Stomach smooth muscle (tissue), 2 donors: ENCODE data around the gene ZFP64.
"Not testable (repeated sequence)": the region's sequence is repeated elsewhere in the genome, so short reads cannot be mapped to it uniquely, and the experiment has no call there.

Experiments
- H3K27ac ChIP-seq: one replicate; pipeline ENCODE4 v1.7.0; 2013; ENCODE audit warnings: mild to moderate bottlenecking, low read length, inconsistent platforms
- H3K27me3 ChIP-seq, 2 donors: one replicate each; pipeline ENCODE4 v1.7.0; 2013; ENCODE audit warnings: low read length in 2 of 2; ENCODE audit not compliant: insufficient read depth in 2 of 2, control insufficient read depth in 1 of 2
- H3K36me3 ChIP-seq, 2 donors: one replicate each; pipeline ENCODE4 v1.7.0; 2013; ENCODE audit warnings: low read length in 2 of 2; ENCODE audit not compliant: control insufficient read depth in 2 of 2, insufficient read depth in 2 of 2
- H3K4me1 ChIP-seq: one replicate; pipeline ENCODE4 v1.7.0; 2013; ENCODE audit warnings: low read length; ENCODE audit not compliant: control insufficient read depth, insufficient read depth
- H3K4me3 ChIP-seq, 2 donors: one replicate each; pipeline ENCODE4 v1.7.0; 2013; ENCODE audit warnings: low read length in 2 of 2
- H3K9ac ChIP-seq, 2 donors: one replicate each; pipeline ENCODE4 v1.7.0; 2013; ENCODE audit warnings: low read length in 2 of 2, mild to moderate bottlenecking in 1 of 2
- H3K9me3 ChIP-seq, 2 donors: one replicate each; pipeline ENCODE4 v1.7.0; 2013; ENCODE audit warnings: low read length in 2 of 2; ENCODE audit not compliant: control insufficient read depth in 2 of 2
- donor health status: healthy.
- donor health status: Pancreatic carcinoma.

Gene ZFP64

DNA sequence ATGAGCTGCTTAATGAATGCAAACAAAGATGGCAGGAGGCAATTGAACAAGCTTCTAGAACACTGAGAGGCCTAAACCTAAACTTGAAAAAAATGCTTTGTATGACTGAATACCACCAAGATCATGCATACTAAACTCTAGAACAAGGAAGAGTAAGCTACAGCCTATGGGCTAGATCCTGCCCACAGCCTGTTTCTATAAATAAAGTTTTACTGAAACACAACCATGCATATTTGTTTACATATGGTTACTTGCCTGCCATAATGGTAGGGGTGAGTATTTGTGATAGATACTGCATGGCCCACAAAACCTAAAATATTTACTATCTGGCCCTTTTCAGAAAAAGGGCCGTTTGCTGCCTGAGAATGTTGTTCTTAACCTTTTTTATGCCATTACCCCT lies 37.0 kb downstream of the ZFP64 start:
- no peak overlapping the region for H3K4me3 ChIP-seq
- no peaks in the 10 kb centered on the region for H3K27me3 ChIP-seq
- H3K9me3 ChIP-seq = no peaks in the 10 kb centered on the region
- H3K9ac ChIP-seq = no peak overlapping the region
- H3K36me3 ChIP-seq = peaks cover 19 to 27% of the 10 kb centered on the region in 2 donors
- no peak overlapping the region for H3K27ac ChIP-seq
- no peaks in the 10 kb centered on the region for H3K4me1 ChIP-seq

DNA sequence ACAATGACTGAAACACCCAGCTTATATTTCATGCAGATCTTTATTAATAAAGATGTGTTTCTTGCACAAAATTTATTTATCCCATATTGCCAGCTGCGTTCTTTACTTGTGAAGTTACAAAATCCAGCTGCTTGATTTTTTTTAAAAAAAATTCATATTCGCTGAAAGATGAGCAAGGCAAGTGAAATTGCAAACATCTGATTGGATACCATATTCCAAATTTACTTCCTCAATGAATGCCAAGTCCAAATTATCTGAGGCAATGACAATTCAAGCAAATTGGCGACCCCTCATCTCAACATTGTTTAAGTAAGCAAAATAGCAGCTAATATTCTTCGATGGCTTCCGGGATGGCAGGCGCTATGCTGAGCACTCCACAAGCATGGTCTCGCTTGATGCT lies 37.7 kb downstream of the ZFP64 start:
- H3K9me3 ChIP-seq = no peaks in the 10 kb centered on the region
- no peak overlapping the region for H3K4me3 ChIP-seq
- H3K9ac ChIP-seq = no peak overlapping the region
- H3K27me3 ChIP-seq = no peaks in the 10 kb centered on the region
- H3K36me3 ChIP-seq = peaks cover 16 to 25% of the 10 kb centered on the region in 2 donors
- no peak overlapping the region for H3K27ac ChIP-seq
- no peaks in the 10 kb centered on the region for H3K4me1 ChIP-seq

DNA sequence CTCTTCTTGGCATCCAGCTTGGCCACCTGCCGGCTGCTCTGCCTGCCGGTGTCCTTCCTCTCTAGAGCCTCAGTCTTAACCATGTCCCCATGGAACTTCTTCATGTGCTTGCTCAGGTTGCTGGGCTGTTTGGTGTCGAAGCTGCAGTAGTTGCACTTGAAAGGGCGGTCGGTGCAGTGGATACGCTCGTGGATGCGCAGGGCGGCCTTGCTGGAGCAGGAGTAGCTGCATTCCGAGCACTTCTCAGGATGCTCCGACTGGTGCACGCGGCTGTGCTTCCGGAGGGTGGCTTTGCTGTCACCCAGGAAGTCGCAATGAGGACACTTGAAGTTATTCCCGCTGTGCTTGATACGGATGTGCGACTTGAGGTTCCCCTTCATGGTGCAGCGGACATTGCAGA lies 38.7 kb downstream of the ZFP64 start:
- H3K27me3 ChIP-seq = no peaks in the 10 kb centered on the region
- H3K9ac ChIP-seq = no peak overlapping the region
- H3K36me3 ChIP-seq = peaks cover 11 to 17% of the 10 kb centered on the region in 2 donors
- H3K27ac ChIP-seq = no peak overlapping the region
- no peaks in the 10 kb centered on the region for H3K9me3 ChIP-seq
- H3K4me1 ChIP-seq = no peaks in the 10 kb centered on the region
- no peak overlapping the region for H3K4me3 ChIP-seq

DNA sequence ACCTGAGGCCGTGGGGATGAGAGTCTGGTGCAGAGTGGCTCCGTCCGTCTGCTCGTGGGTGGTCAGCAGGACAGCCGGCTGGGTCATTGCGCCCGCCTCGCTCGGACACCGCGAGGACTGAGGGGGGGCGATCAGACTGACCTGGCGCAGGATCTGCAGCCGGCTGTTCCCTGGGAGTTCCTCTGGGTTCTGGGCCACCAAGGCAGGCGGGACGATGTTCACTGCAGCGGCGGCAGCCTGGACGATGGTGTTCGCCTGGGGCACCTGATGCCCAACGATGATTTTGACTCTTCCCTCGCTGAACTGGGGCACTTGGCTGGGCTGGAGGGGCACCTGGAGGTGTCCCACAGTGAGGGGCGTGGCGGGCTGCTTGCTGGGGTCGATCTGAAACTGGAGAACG lies 39.2 kb downstream of the ZFP64 start:
- H3K9ac ChIP-seq = no peak overlapping the region
- H3K4me1 ChIP-seq = no peaks in the 10 kb centered on the region
- peaks cover 10 to 17% of the 10 kb centered on the region in 2 donors for H3K36me3 ChIP-seq
- no peaks in the 10 kb centered on the region for H3K27me3 ChIP-seq
- no peak overlapping the region for H3K4me3 ChIP-seq
- H3K27ac ChIP-seq = no peak overlapping the region
- no peaks in the 10 kb centered on the region for H3K9me3 ChIP-seq

- no peaks in the 10 kb centered on the region for H3K4me1 ChIP-seq
- no peaks in the 10 kb centered on the region for H3K27me3 ChIP-seq
- no peak overlapping the region for H3K27ac ChIP-seq
- no peak overlapping the region for H3K9ac ChIP-seq
- H3K36me3 ChIP-seq = peaks cover 5 to 11% of the 10 kb centered on the region in 2 donors
- no peak overlapping the region for H3K4me3 ChIP-seq
- no peaks in the 10 kb centered on the region for H3K9me3 ChIP-seq
Measured at GRCh38 chr20:52150440-52151258, 40.9 kb downstream of the ZFP64 start.

- H3K27ac ChIP-seq = no peak overlapping the region
- H3K27me3 ChIP-seq = no peaks in the 10 kb centered on the region
- H3K4me3 ChIP-seq = no peak overlapping the region
- H3K9ac ChIP-seq = no peak overlapping the region
- H3K36me3 ChIP-seq = no peaks in the 10 kb centered on the region
- no peaks in the 10 kb centered on the region for H3K9me3 ChIP-seq
- H3K4me1 ChIP-seq = no peaks in the 10 kb centered on the region
Measured at GRCh38 chr20:52145587-52145986, 46.0 kb downstream of the ZFP64 start.

DNA sequence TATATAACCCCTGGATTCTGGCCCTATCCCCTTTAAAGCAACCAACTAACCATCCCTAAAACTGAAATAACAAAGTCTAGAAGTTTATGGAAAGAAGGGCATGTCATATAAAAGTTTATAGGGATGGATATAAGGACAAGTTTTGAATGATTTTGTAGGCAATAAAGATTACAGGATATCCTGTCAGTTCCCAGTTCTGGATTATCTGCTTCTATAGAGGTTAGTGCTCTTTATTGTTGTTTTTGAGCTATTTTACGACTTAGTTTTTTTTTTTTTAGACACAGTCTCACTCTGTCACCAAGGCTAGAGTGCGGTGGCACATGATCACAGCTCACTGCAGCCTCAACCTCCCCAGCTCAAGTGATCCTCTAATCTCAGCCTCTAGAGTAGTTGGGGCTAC lies 48.3 kb downstream of the ZFP64 start:
- Histone ChIP-seq H3K27me3 (no peaks in the 10 kb centered on the region), H3K9ac (no peak overlapping the region), H3K9me3 (no peaks in the 10 kb centered on the region), H3K36me3 (no peaks in the 10 kb centered on the region), H3K27ac (no peak overlapping the region), H3K4me3 (no peak overlapping the region), H3K4me1 (no peaks in the 10 kb centered on the region)

- Histone ChIP-seq H3K36me3 (no peaks in the 10 kb centered on the region), H3K9me3 (no peaks in the 10 kb centered on the region), H3K27me3 (no peaks in the 10 kb centered on the region), H3K9ac (no peak overlapping the region), H3K27ac (no peak overlapping the region), H3K4me3 (no peak overlapping the region), H3K4me1 (no peaks in the 10 kb centered on the region)
Measured at GRCh38 chr20:52142757-52143156, 48.8 kb downstream of the ZFP64 start.

DNA sequence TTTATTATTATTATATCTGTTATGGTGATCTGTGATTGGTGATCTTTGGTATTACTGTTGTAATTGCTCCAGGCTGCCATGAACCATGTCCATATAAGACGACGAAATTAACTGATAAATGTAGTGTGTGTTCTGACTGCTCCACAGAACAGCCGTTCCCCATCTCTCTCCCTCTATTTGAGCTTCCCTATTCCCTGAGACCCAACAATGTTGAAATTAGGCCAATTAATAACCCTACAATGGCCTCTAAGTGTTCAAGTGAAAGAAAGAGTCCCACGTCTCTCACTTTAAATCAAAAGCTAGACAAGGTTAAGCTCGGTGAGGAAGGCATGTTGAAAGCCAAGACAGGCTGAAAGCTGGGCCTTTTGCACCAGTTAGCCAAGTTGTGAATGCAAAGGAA lies 51.6 kb downstream of the ZFP64 start:
- Histone ChIP-seq H3K9me3 (no peaks in the 10 kb centered on the region), H3K27me3 (no peaks in the 10 kb centered on the region), H3K4me3 (no peak overlapping the region), H3K36me3 (no peaks in the 10 kb centered on the region), H3K27ac (no peak overlapping the region), H3K9ac (no peak overlapping the region), H3K4me1 (no peaks in the 10 kb centered on the region)

DNA sequence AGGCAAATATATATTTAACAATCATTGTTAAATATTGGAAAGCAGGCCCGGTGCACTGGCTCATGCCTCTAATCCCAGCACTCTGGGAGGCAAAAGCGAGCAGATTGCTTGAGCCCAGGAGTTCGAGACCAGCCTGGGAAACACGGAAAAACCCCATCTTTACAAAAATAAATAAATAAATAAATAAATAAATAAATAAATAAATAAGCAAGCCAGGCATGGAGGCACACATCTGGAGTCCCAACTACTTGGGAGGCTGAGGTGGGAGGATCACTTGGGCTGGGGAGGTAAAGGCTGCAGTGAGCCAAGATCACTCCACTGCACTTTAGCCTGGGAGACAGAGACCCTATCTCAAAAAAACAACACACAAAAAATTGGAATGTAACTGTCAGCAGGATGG lies 53.7 kb downstream of the ZFP64 start:
- Histone ChIP-seq H3K27ac (no peak overlapping the region), H3K9ac (no peak overlapping the region), H3K36me3 (no peaks in the 10 kb centered on the region), H3K27me3 (no peaks in the 10 kb centered on the region), H3K4me3 (no peak overlapping the region), H3K9me3 (no peaks in the 10 kb centered on the region), H3K4me1 (no peaks in the 10 kb centered on the region)

GRCh38 chr20:52133714-52134113 lies 57.9 kb downstream of the ZFP64 start:
- H3K9ac ChIP-seq, H3K27me3 ChIP-seq, H3K4me1 ChIP-seq, H3K9me3 ChIP-seq, H3K27ac ChIP-seq, H3K4me3 ChIP-seq, H3K36me3 ChIP-seq: not testable (repeated sequence)
